GM21786 (cell line): ENCODE measurements around the gene MAPRE2.

Experiments
- ATAC-seq: cut with Tn5 transposase; IDR thresholded peaks from one replicate; pipeline ENCODE4 v1.9.1; 2021; ENCODE audit not compliant: unreplicated experiment

The MAPRE2 gene

GRCh38 chr18:35040988-35041814, at the start of gene MAPRE2:
Gene MAPRE2 (plus strand): TSS chr18:35041413. CDS start chr18:35041540, 127 bp downstream.
- ATAC-seq: peak; percentile 75

DNA sequence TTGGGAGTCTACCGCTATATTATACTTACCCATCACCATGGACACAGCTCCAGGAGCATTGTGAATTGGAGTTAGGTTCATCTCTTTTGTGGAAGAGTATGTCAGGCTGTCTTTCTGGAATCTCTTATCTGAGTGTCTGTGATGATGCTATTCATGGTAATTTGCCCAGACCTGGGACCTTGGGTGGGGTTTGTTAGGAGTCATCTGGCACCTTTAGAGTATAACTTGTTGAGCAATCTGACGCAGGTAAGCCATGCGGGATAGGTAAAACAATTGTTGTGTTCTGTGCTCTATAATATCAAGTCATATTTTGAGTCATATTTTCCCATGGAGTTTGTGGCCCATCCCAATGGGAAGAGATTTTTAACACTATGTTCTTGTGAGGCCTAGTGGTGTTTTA, 49.7 kb upstream of the MAPRE2 start:
- no peak for ATAC-seq

DNA sequence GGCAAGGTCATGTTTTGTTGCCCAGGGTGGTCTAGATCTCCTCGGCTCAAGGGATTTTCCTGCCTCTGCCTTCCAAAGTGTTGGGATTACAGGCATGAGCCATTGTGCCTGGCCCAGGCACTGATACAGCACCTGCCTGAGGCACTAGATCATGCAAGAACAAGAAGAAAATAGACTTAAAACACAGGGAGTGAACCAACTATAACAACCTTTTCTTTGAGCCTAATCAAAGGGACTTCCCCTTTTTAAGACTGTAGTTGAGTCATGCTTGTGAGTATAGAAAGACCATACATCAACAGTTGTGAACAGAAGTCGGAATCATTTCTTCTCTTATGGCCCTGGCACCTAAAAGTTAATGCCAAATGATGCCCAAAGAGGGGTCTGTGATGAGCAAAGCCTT, 47.9 kb upstream of the MAPRE2 start:
- no peak for ATAC-seq

- no peak for ATAC-seq
These were observed 45.5 kb upstream of the MAPRE2 start for GRCh38 chr18:34995746-34996145.

DNA sequence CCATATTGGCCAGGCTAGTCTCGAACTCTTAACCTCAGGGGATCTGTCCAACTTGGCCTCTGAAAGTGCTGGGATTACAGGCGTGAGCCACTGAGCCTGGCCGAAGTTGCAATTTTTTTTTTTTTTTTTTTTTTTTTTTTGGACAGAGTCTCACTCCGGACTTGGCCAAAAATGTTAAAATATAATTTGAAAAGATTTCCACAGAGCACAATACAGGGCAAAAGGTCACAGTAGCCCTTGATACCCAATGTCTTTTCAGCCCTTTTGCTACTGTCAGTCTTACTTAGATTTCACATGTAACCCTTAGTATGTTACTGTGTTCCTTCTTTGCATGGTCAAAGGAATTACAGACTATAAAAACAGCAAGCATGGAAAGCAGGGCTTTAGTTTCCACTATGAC, 42.6 kb upstream of the MAPRE2 start:
- no peak for ATAC-seq

- ATAC-seq: no peak
These were observed 41.4 kb upstream of the MAPRE2 start for GRCh38 chr18:34999756-35000289.

DNA sequence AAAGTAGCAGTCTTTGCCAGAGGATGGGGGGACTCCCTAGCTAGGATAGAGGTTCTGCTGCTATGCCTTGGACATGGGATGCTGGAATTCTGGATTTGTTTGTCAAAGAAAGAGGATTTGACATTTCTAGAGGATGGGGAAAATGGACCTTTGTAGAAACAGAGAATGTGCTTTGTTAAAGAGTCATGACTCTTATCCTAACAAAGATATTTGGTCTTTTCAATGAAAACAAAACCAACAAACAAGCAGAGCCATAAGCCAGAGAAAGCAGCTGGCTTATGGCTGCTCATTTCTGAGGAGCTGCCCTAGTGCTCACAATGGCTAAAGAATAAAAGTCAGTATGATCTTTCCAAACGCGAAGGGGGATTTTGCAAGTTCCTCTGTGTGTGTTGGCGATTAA, 40.8 kb upstream of the MAPRE2 start:
- no peak for ATAC-seq

DNA sequence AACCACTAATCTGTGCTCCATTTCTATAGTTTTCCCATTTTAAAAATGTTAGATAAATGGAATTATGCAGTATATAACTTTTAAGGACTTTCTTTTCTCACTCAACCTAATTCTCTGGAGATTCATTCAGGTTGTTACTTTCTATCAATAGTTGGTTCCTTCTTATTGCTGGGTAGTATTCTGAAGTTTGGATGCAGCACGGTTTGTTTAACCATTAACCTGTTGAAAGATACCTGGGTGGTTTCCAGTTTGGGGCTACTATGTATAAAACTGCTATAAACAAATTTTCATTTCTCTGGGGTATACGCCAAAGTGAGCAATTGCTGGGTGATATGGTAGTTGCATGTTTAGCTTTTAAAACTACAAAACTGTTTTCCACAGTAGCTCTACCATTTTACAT, 39.1 kb upstream of the MAPRE2 start:
- no peak for ATAC-seq

DNA sequence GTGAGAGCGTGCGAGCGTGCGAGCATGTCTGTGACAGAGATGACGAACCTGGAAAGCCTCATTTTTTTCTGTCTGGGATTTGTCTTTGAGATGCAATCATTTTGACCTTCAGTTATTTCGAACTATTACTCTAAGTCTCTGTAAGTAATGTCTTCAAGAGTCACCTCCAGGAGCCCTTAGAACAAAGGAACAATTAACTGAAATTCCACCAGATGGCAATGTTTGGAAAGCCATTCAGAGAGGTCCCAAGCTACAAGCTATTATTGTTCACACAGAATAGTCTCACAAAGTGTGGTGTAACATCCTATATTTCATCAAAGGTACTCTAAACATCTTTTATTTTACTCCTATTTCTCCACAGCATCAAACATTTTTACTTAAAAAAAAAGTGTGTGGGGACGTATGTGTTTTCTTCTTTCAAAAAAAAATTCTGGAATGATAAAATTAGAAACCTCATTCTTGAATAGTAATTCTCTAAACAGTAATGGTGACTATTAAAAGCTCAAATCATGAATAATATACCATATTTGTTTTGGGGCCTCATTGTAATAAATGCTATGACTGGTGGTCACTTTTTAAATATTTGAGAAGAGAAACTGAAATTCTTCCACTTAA, 35.1 kb upstream of the MAPRE2 start:
- peak; percentile 71 for ATAC-seq

- no peak for ATAC-seq
These were observed 31.1 kb upstream of the MAPRE2 start for GRCh38 chr18:35010156-35010555.

DNA sequence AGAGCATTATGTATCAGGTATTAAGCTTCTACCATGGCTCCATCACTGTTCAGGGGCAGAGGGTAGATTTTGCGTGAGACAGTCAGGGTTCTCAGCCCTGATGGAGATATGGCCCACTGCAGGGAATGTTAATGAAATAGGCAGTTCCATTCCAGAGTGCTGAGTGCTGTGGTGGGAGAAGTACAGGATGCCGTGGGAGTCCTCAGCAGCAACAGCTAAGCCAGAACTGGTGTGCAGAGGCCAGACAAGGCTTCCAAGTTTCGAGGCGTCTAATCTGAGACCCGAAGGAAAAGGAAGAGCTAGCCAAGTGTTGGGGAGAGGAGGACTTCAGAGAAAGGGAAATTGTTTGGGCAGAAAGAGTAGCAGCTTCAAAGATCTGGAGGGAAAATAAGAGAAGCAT, 30.2 kb upstream of the MAPRE2 start:
- no peak for ATAC-seq

- no peak for ATAC-seq
These were observed 21.3 kb upstream of the MAPRE2 start for GRCh38 chr18:35019933-35020332.

- ATAC-seq: no peak
These were observed 18.7 kb upstream of the MAPRE2 start for GRCh38 chr18:35022426-35023001.

DNA sequence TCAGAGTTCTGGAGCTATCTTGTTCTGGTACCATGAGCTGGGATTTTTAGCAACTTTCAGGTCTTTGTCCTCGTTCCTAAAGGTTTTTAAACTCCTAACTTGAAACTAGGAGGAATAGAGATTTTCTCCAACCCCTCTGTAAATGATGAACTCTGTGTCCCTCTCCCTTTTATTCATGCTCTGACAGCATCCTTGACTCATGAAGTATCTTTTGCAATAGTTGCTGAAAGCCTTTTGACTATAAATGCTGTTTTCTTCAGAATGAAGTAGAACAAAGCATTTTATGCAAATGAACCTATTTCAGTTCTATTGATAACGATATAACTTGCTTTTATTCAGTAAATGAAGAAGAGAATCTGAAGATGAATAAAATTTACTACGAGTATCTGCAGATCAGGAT, 17.0 kb upstream of the MAPRE2 start:
- no peak for ATAC-seq

DNA sequence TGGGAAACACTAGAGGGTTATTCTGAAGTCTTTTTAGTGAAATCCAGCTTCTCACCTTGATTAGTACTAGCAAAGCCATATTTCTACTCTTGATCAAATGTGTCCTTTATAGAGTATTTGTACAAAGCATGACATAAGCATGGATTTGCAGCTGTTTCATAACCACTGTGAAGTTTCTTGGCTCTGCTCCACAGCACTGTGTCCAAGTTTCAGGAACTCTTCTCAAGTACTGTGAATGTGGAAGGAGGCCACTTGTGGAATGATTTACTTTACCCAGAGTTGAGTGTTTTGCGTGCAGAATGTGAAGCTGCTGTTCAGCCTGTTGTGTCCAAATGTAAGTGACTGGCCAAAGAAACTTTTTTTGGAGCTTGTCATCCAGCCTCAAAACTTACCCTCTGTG, 16.2 kb upstream of the MAPRE2 start:
- ATAC-seq: no peak

- peak; percentile 40 for ATAC-seq
These were observed 14.7 kb upstream of the MAPRE2 start for GRCh38 chr18:35026407-35027061.

GRCh38 chr18:35027206-35027605, 14.0 kb upstream of the MAPRE2 start:
- ATAC-seq: no peak

DNA sequence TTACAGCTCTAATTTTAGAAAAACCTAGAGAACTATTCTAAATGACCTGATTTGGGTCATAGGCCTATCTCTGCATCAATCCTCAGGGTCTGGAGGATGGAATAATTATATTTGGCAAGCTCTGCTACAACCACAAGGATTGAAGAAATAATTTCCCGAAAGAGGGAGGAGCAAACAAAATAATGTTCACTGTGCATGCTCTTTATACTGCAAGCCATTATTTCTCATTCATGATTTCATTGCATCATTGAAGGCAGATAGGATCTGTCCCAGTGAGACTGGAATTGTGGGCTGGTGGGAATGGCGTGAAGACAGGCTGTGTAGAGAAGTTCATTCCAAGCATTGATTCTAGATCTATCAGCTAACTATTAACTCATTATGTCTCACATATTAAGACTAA, 12.7 kb upstream of the MAPRE2 start:
- no peak for ATAC-seq

DNA sequence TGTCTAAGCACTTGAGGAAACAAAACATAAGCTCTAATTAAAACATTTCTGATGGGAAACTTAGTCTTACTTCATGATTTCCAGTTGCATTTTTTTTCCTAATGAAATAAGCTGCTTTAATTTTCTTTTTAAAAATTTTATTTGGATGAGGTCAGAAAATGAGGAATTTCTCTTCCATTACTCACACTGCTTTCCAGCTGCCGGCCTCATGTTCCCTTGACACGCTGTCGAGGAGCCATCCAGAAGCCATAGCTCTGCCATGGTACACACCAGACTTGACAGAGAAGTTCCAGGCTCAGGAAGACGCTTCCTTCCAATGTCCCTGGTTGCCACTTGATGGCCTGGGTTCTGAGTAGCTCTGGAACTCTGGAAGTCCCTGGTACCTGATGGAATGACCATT, 12.1 kb upstream of the MAPRE2 start:
- ATAC-seq: no peak

DNA sequence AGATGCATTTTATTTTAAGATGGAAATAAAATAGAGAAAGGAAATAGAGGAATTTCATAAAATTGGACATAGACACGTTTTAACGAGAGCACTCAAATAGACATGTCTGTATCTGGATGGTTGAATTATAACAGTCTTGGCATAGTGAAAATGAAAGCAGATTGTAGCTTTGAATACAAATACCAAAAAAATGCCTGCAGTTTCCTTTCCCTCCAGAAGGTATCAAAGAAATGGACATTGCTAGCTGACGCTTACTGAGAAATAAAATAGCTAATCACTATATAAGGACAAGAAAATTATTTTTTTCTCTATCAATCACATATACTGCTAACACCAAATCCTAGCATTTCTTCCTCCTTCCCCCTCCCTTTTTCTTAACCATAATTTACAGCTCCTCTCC, 11.4 kb upstream of the MAPRE2 start:
- peak; percentile 70 for ATAC-seq

GRCh38 chr18:35030277-35030989, 10.8 kb upstream of the MAPRE2 start:
- ATAC-seq: peak; percentile 57
